ENCODE results near the gene DHRS13.

Gene DHRS13

GRCh38 chr17:28885363-28885762, 17.5 kb downstream of the DHRS13 start:
- Histone ChIP-seq H3K27me3 (ENCODE audit: insufficient read depth, low read length) (no peaks in the 10 kb centered on the region), H3K4me3 (ENCODE audit: low read depth, low read length, poor library complexity, severe bottlenecking) (no peak overlapping the region), H3K27ac (ENCODE audit: low read depth, low read length, poor library complexity, severe bottlenecking) (no peak overlapping the region), H4K20me1 (ENCODE audit: insufficient read depth, low read length) (no peaks in the 10 kb centered on the region), H3K9me2 (ENCODE audit: low read depth, low read length) (no peaks in the 10 kb centered on the region), H3K9me3 (ENCODE audit: low read length) (no peaks in the 10 kb centered on the region), H3K79me2 (ENCODE audit: insufficient read depth, low read length) (no peaks in the 10 kb centered on the region), H2AFZ (ENCODE audit: low read length) (no peak overlapping the region), H3K36me3 (ENCODE audit: insufficient read depth, low read length) (peaks cover 26% of the 10 kb centered on the region; the same call in 1 of the 2 replicates), H3K9ac (ENCODE audit: low read length) (no peak overlapping the region), H3F3A (ENCODE audit: insufficient read depth, low read length) (no peaks in the 10 kb centered on the region), H3K4me1 (ENCODE audit: insufficient read depth, low read length, severe bottlenecking) (peaks cover 16% of the 10 kb centered on the region), H3K4me2 (ENCODE audit: low read length) (no peak overlapping the region)
- TF ChIP-seq, protein P1, sequence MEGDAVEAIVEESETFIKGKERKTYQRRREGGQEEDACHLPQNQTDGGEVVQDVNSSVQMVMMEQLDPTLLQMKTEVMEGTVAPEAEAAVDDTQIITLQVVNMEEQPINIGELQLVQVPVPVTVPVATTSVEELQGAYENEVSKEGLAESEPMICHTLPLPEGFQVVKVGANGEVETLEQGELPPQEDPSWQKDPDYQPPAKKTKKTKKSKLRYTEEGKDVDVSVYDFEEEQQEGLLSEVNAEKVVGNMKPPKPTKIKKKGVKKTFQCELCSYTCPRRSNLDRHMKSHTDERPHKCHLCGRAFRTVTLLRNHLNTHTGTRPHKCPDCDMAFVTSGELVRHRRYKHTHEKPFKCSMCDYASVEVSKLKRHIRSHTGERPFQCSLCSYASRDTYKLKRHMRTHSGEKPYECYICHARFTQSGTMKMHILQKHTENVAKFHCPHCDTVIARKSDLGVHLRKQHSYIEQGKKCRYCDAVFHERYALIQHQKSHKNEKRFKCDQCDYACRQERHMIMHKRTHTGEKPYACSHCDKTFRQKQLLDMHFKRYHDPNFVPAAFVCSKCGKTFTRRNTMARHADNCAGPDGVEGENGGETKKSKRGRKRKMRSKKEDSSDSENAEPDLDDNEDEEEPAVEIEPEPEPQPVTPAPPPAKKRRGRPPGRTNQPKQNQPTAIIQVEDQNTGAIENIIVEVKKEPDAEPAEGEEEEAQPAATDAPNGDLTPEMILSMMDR (IDR thresholded peaks at IDR 0.05; ENCODE audit: low read length): no peak
- no peak for TF ChIP-seq EZH2 (IDR thresholded peaks at IDR 0.05; ENCODE audit: borderline replicate concordance, low read length)

- H3K27me3 ChIP-seq (ENCODE audit: insufficient read depth, low read length): no peaks in the 10 kb centered on the region
- H3K36me3 ChIP-seq (ENCODE audit: insufficient read depth, low read length): peaks cover 37% of the 10 kb centered on the region; the same call in 1 of the 2 replicates
- no peak overlapping the region for H3K27ac ChIP-seq (ENCODE audit: low read depth, low read length, poor library complexity, severe bottlenecking)
- no peak for TF ChIP-seq EZH2 (IDR thresholded peaks at IDR 0.05; ENCODE audit: borderline replicate concordance, low read length)
- TF ChIP-seq, protein P1 (IDR thresholded peaks at IDR 0.05; ENCODE audit: low read length): no peak
- H3F3A ChIP-seq (ENCODE audit: insufficient read depth, low read length): no peaks in the 10 kb centered on the region
- no peak overlapping the region for H3K4me3 ChIP-seq (ENCODE audit: low read depth, low read length, poor library complexity, severe bottlenecking)
- H3K9ac ChIP-seq (ENCODE audit: low read length): no peak overlapping the region
- H3K79me2 ChIP-seq (ENCODE audit: insufficient read depth, low read length): no peaks in the 10 kb centered on the region
- H2AFZ ChIP-seq (ENCODE audit: low read length): no peak overlapping the region
- no peaks in the 10 kb centered on the region for H4K20me1 ChIP-seq (ENCODE audit: insufficient read depth, low read length)
- peaks cover 13% of the 10 kb centered on the region for H3K4me1 ChIP-seq (ENCODE audit: insufficient read depth, low read length, severe bottlenecking)
- no peak overlapping the region for H3K4me2 ChIP-seq (ENCODE audit: low read length)
- no peaks in the 10 kb centered on the region for H3K9me2 ChIP-seq (ENCODE audit: low read depth, low read length)
- H3K9me3 ChIP-seq (ENCODE audit: low read length): no peaks in the 10 kb centered on the region
Observed at GRCh38 chr17:28883967-28884702, 18.7 kb downstream of the DHRS13 start.

GRCh38 chr17:28882154-28882895, 20.6 kb downstream of the DHRS13 start:
- Histone ChIP-seq H3K27me3 (ENCODE audit: insufficient read depth, low read length) (no peaks in the 10 kb centered on the region), H3K4me1 (ENCODE audit: insufficient read depth, low read length, severe bottlenecking) (no peaks in the 10 kb centered on the region), H3K27ac (ENCODE audit: low read depth, low read length, poor library complexity, severe bottlenecking) (no peak overlapping the region), H3F3A (ENCODE audit: insufficient read depth, low read length) (no peaks in the 10 kb centered on the region), H3K4me3 (ENCODE audit: low read depth, low read length, poor library complexity, severe bottlenecking) (no peak overlapping the region), H3K79me2 (ENCODE audit: insufficient read depth, low read length) (no peaks in the 10 kb centered on the region), H3K4me2 (ENCODE audit: low read length) (no peak overlapping the region), H4K20me1 (ENCODE audit: insufficient read depth, low read length) (no peaks in the 10 kb centered on the region), H3K9ac (ENCODE audit: low read length) (no peak overlapping the region), H3K36me3 (ENCODE audit: insufficient read depth, low read length) (peaks cover 49% of the 10 kb centered on the region; the same call in 1 of the 2 replicates), H3K9me2 (ENCODE audit: low read depth, low read length) (no peaks in the 10 kb centered on the region), H2AFZ (ENCODE audit: low read length) (no peak overlapping the region), H3K9me3 (ENCODE audit: low read length) (no peaks in the 10 kb centered on the region)
- no peak for TF ChIP-seq EZH2 (IDR thresholded peaks at IDR 0.05; ENCODE audit: borderline replicate concordance, low read length)
- TF ChIP-seq, protein P1 (IDR thresholded peaks at IDR 0.05; ENCODE audit: low read length): no peak
